H1 (cell line): ENCODE data around the gene PCDHGA2.

ENCODE experiments used
- RAD21 ChIP-seq, 2 experiments: IDR thresholded peaks in 1 of 2; conservative IDR thresholded peaks in 1 of 2; 2 replicates each; pipeline ENCODE4 v1.6.1; 2011; ENCODE audit warnings: low read depth in 2 of 2, low read length in 2 of 2, improper control_type of control experiment in 1 of 2, inconsistent platforms in 1 of 2, mild to moderate bottlenecking in 1 of 2, moderate library complexity in 1 of 2
- RBBP5 ChIP-seq: IDR thresholded peaks from 2 replicates; pipeline ENCODE4 v1.7.1; 2012; ENCODE audit warnings: low read depth, mild to moderate bottlenecking, inconsistent platforms, low read length, moderate library complexity, borderline replicate concordance
- RNF2 ChIP-seq: fragments of 200-900, 300-1000 bp; sonication (generic); IDR thresholded peaks from 2 replicates; pipeline ENCODE4 v1.7.1; 2016; ENCODE audit warnings: borderline replicate concordance, low read depth, mild to moderate bottlenecking, antibody characterized with exemption, low read length; ENCODE audit not compliant: poor library complexity, severe bottlenecking; ENCODE audit errors: missing control alignments
- TF ChIP-seq, protein P1 (sequence below): IDR thresholded peaks from 2 replicates; pipeline ENCODE4 v1.6.1; 2011; ENCODE audit warnings: low read length, improper control_type of control experiment
- TF ChIP-seq, protein P2 (sequence below): IDR thresholded peaks from 2 replicates; pipeline ENCODE4 v1.6.1; 2012; ENCODE audit warnings: low read length, inconsistent platforms

GRCh38 chr5:141306630-141307029 lies 31.9 kb upstream of the PCDHGA2 start:
- TF ChIP-seq RBBP5 (no peak), RNF2 (no peak), RAD21 (IDR thresholded peaks at IDR 0.05 in 1 of 2, conservative IDR thresholded peaks at IDR 0.05 in 1 of 2; ENCODE audit: low read depth in 2 of 2, low read length in 2 of 2) (no peak)
- TF ChIP-seq, protein P1, sequence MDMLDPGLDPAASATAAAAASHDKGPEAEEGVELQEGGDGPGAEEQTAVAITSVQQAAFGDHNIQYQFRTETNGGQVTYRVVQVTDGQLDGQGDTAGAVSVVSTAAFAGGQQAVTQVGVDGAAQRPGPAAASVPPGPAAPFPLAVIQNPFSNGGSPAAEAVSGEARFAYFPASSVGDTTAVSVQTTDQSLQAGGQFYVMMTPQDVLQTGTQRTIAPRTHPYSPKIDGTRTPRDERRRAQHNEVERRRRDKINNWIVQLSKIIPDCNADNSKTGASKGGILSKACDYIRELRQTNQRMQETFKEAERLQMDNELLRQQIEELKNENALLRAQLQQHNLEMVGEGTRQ = no peak
- TF ChIP-seq, protein P2, sequence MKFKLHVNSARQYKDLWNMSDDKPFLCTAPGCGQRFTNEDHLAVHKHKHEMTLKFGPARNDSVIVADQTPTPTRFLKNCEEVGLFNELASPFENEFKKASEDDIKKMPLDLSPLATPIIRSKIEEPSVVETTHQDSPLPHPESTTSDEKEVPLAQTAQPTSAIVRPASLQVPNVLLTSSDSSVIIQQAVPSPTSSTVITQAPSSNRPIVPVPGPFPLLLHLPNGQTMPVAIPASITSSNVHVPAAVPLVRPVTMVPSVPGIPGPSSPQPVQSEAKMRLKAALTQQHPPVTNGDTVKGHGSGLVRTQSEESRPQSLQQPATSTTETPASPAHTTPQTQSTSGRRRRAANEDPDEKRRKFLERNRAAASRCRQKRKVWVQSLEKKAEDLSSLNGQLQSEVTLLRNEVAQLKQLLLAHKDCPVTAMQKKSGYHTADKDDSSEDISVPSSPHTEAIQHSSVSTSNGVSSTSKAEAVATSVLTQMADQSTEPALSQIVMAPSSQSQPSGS = no peak
